Stimulated activated effector memory CD8-positive, alpha-beta T cell treated with anti-CD3 and anti-CD28 coated beads, Interleukin-12 subunit alpha, Interleukin-12 subunit beta, amount 100 ng/mL, for 72 hours (primary cell): ENCODE data around the gene ATP6V0A4.

Experiments used
- ATAC-seq: fragments of 150-1000 bp; cut with Tn5 transposase; 2 replicates; pipeline ENCODE4 v1.10.0; 2021
- DNase-seq, 2 donors: peaks; one replicate each; pipeline ENCODE4 v3.0.0; 2021 to 2022; ENCODE audit warnings: low spot score in 2 of 2
- H3K27ac Mint-ChIP-seq: one replicate; pipeline ENCODE4 v1.8.0; 2022; ENCODE audit warnings: mild to moderate bottlenecking, mixed read lengths
- H3K36me3 Mint-ChIP-seq: one replicate; pipeline ENCODE4 v1.8.0; 2022; ENCODE audit warnings: mild to moderate bottlenecking, mixed read lengths
- H3K4me1 Mint-ChIP-seq: one replicate; pipeline ENCODE4 v1.8.0; 2022; ENCODE audit warnings: mixed read lengths
- H3K4me3 Mint-ChIP-seq: one replicate; pipeline ENCODE4 v1.8.0; 2022; ENCODE audit warnings: mild to moderate bottlenecking, mixed read lengths
- H3K9me3 Mint-ChIP-seq: one replicate; pipeline ENCODE4 v1.8.0; 2022; ENCODE audit warnings: mixed read lengths

ATP6V0A4 gene

GRCh38 chr7:138781004-138781403 is 17.0 kb downstream of the ATP6V0A4 start:
- H3K4me3 Mint-ChIP-seq = no peak overlapping the region
- H3K27ac Mint-ChIP-seq = no peak overlapping the region
- ATAC-seq (no peak), DNase-seq (no peak)
- H3K36me3 Mint-ChIP-seq = no peaks in the 10 kb centered on the region
- H3K4me1 Mint-ChIP-seq = peaks cover 5% of the 10 kb centered on the region
- H3K9me3 Mint-ChIP-seq = peaks cover 4% of the 10 kb centered on the region

DNA sequence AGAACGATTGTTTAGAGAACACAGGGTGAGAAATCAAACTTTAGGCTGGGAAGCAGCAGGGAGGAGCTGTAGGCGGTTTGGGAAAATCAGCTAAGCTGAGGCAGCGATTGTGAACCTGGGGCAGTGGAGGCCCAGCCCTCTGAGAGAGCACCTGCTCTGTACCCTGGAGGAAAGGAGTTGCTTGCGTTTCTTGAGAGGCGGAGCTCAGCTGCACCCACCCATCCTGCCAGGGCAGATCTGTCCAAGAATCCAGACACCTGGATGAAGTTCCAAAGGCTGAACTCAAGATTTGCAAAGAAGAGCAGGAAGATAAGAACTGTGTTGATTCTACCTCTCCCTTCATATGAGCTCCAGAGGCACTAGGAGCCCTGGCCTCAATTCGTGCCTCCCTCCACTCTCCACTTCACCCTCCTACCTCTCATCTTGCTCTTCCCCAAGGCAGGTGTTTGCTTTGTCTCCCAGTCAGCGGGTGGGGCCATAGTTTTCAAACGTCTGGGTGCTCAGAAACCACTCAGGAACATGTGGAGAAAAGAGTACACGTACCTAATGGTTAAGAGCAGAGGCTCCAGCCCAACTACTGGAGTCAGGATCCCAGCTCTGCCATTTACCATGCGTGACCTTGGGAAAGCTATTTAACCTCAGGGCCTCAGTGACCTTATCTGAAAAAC is 21.7 kb downstream of the ATP6V0A4 start:
- H3K9me3 Mint-ChIP-seq = no peaks in the 10 kb centered on the region
- no peak overlapping the region for H3K4me3 Mint-ChIP-seq
- ATAC-seq (no peak), DNase-seq (no peak)
- no peaks in the 10 kb centered on the region for H3K4me1 Mint-ChIP-seq
- H3K36me3 Mint-ChIP-seq = no peaks in the 10 kb centered on the region
- peak overlapping the region; percentile 32 for H3K27ac Mint-ChIP-seq

GRCh38 chr7:138773817-138774216 is 24.2 kb downstream of the ATP6V0A4 start:
- Mint-ChIP-seq H3K36me3 (no peaks in the 10 kb centered on the region), H3K4me1 (no peaks in the 10 kb centered on the region), H3K4me3 (no peak overlapping the region), H3K9me3 (no peaks in the 10 kb centered on the region), H3K27ac (peak overlapping the region; percentile 4)
- ATAC-seq = no peak
- no peak for DNase-seq

DNA sequence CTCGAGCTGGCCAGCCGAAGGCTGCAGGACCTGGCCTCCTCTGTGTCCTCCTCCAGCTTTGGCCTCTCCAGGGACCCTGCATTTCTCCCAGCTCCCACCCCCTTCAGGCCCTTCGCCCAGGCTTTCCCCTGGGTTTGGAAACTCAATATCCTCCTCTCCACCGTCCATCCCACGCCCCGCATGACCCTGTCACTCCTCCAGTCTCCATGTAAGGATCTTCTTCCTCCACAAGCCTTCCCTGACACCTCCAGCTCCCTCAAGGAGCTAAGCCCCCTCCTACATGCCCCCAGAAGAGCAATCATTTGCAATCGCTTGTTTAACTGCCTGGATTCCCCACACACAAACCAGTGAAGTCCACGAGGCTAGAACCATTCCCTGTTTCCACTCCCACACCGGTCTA is 24.8 kb downstream of the ATP6V0A4 start:
- ATAC-seq (no peak), DNase-seq (no peak)
- Mint-ChIP-seq H3K36me3 (no peaks in the 10 kb centered on the region), H3K27ac (peak overlapping the region; percentile 4), H3K4me3 (no peak overlapping the region), H3K9me3 (no peaks in the 10 kb centered on the region), H3K4me1 (no peaks in the 10 kb centered on the region)

- DNase-seq = no peak
- H3K36me3 Mint-ChIP-seq = no peaks in the 10 kb centered on the region
- ATAC-seq = no peak
- H3K4me3 Mint-ChIP-seq = no peak overlapping the region
- H3K27ac Mint-ChIP-seq = no peak overlapping the region
- H3K4me1 Mint-ChIP-seq = no peaks in the 10 kb centered on the region
- H3K9me3 Mint-ChIP-seq = no peaks in the 10 kb centered on the region
Observed at GRCh38 chr7:138770904-138771303, 27.1 kb downstream of the ATP6V0A4 start.

DNA sequence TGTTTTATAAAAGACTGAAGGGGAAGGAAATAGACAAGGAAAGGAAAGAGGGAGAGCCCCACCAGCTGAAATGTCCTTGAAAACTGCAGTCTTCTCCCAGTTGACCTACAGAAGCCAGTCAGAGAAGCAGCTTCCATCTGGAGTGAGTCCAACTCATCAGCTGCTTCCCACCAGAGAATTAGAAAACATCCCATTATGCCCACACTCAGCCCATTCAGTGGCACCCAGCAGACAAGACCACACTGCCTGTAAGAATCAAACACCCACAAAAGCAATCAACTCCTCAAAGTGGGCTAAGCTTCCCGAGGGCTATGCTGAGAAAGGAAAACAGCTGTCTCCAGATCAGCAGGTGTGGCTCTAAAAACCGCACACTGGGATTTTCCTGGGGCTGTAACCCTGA is 29.8 kb downstream of the ATP6V0A4 start:
- Mint-ChIP-seq H3K9me3 (no peaks in the 10 kb centered on the region), H3K36me3 (no peaks in the 10 kb centered on the region), H3K4me1 (no peaks in the 10 kb centered on the region), H3K27ac (no peak overlapping the region), H3K4me3 (no peak overlapping the region)
- DNase-seq (no peak), ATAC-seq (no peak)

DNA sequence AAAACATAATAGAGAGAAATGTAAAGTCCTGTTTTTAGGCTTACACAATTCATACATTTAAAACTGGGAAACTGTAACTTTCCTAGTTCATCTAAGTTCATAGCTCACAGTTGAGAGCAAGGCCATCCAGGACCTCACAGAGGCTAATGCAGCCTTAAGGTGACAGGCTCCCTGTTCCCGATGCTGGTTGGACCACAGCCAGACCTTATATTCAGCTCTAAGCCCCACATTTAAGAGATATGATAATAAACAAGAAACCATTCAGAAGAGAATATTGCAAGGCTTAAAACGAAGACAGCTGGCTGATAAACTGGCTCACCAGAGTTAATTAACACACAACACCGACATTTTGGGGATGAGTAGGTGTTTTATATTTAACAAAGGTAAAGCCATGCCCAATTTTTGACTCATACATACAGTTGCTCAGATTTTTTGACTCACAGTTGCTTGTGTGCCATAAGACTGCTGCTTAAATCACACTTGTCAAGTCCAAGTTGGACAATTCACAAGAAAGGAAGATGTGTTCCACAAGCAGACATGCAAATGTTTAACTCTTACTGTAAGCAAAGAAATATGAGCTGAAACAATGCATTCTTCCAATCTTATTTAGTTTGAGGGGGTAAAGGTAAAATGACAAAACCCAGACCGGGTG is 41.3 kb downstream of the ATP6V0A4 start:
- ATAC-seq = no peak

DNA sequence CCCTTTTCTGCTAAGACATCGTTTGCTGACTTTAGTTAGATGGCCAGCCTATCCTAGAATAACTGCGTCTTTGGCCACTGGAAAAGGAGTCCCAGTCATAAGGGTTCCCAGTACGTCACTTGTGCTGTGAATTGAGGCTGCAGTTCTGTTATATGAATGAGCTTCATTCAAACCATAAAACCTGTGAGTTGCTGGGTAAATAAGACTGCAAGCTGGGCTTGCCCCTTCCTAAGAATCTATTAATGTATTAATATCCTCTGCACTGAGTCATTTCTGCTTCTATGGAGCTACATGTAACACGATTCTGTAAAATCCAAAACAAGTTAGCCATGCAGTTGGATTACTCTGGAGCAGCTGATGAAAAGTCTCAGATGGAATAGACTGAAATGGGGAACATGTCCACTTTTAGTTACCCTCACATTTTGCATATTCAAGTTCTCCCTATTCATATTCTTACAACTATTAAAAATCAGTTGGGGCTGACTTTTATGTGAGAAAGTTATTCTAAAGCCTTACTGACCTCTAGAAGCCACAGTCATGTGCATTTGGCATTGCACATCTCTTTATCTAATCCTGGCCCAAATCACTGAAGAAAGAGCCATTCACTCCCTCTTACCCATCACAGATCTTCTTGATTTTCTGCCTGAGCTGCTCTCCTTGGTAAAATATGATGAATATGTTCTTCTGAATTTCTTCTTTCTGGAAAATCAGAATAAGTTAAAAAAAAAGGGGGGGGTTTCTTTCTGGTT is 42.0 kb downstream of the ATP6V0A4 start:
- Mint-ChIP-seq H3K4me3 (no peak overlapping the region), H3K36me3 (no peaks in the 10 kb centered on the region), H3K4me1 (peaks cover 41% of the 10 kb centered on the region), H3K27ac (no peak overlapping the region), H3K9me3 (no peaks in the 10 kb centered on the region)
- ATAC-seq = no peak
- no peak for DNase-seq

More for the DNA sequence above, 41.3 kb downstream of the ATP6V0A4 start:
- DNase-seq = no peak
- Mint-ChIP-seq H3K4me1 (peaks cover 35% of the 10 kb centered on the region), H3K27ac (no peak overlapping the region), H3K4me3 (peak overlapping the region; percentile 24), H3K36me3 (no peaks in the 10 kb centered on the region), H3K9me3 (no peaks in the 10 kb centered on the region)

GRCh38 chr7:138755331-138755747 is 42.7 kb downstream of the ATP6V0A4 start:
- no peak overlapping the region for H3K4me3 Mint-ChIP-seq
- DNase-seq (no peak), ATAC-seq (no peak)
- no peak overlapping the region for H3K27ac Mint-ChIP-seq
- H3K9me3 Mint-ChIP-seq = no peaks in the 10 kb centered on the region
- peaks cover 47% of the 10 kb centered on the region for H3K4me1 Mint-ChIP-seq
- no peaks in the 10 kb centered on the region for H3K36me3 Mint-ChIP-seq

DNA sequence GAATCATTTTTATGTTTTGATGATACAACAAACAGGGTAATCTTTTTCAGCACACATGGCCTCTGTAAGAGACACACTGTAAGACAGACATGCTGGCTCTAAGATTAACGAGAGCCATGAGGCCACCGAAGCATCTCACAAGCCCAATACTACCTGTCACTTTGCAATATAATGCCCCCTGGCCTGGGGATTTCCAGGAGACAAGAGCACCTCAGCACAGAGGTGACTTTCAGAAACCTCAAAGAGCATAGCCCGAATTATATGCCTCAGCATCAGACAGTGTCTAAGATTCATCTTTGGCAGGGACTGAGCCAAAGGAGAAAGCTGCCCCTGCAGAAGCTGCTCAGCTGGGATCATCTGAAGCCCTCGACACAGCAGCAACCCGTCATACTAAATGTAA is 44.4 kb downstream of the ATP6V0A4 start:
- DNase-seq (no peak), ATAC-seq (no peak)
- H3K9me3 Mint-ChIP-seq = no peaks in the 10 kb centered on the region
- H3K27ac Mint-ChIP-seq = peak overlapping the region; percentile 74
- peak overlapping the region; percentile 17 for H3K4me3 Mint-ChIP-seq
- peaks cover 4% of the 10 kb centered on the region for H3K36me3 Mint-ChIP-seq
- H3K4me1 Mint-ChIP-seq = peaks cover 65% of the 10 kb centered on the region

GRCh38 chr7:138753150-138753518 is 44.9 kb downstream of the ATP6V0A4 start:
- Mint-ChIP-seq H3K27ac (peak overlapping the region; percentile 74), H3K36me3 (peaks cover 4% of the 10 kb centered on the region), H3K4me1 (peaks cover 66% of the 10 kb centered on the region), H3K4me3 (peak overlapping the region; percentile 17), H3K9me3 (no peaks in the 10 kb centered on the region)
- DNase-seq = no peak
- ATAC-seq = no peak

- H3K4me1 Mint-ChIP-seq = peaks cover 66% of the 10 kb centered on the region
Observed at GRCh38 chr7:138752518-138753149, 45.4 kb downstream of the ATP6V0A4 start.

DNA sequence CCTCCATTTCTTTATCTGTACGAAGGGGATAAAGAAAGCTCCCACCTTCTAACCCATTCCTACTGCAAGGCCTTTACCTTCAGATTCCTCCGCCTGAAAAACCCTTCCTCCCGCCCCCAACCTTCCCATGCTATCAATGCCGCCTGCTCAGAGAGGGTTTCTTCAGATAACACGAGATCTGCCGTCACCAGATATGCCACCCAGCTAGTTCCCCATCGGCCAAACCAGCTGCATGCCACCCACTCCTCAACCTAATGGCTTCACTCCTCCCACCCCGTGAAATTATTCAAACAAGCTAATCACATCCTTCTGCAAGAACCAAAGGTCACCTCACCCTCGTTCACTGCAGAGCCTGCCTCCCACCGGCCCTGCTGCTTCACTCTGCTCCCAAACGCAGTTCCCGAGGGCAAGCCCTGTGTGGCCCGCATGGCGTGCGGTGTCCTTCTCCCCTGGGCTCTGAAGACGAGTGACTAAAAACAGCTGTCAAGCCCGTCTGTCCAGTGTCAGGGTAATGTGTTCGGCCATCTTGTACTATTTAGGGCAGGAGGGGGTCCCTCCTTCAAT is 47.0 kb downstream of the ATP6V0A4 start:
- H3K36me3 Mint-ChIP-seq = peaks cover 4% of the 10 kb centered on the region
- H3K4me1 Mint-ChIP-seq = peaks cover 62% of the 10 kb centered on the region
- H3K9me3 Mint-ChIP-seq = no peaks in the 10 kb centered on the region
- H3K4me3 Mint-ChIP-seq = no peak overlapping the region
- H3K27ac Mint-ChIP-seq = no peak overlapping the region
- DNase-seq (no peak), ATAC-seq (no peak)

More at GRCh38 chr7:138752518-138753149, 45.4 kb downstream of the ATP6V0A4 start:
- peaks cover 4% of the 10 kb centered on the region for H3K36me3 Mint-ChIP-seq
- DNase-seq (peak; percentile 58 to 90), ATAC-seq (peak; percentile 98)
- H3K27ac Mint-ChIP-seq = peak overlapping the region; percentile 74
- H3K4me3 Mint-ChIP-seq = peak overlapping the region; percentile 17
- H3K9me3 Mint-ChIP-seq = no peaks in the 10 kb centered on the region

- Mint-ChIP-seq H3K27ac (peak overlapping the region; percentile 35), H3K36me3 (peaks cover 4% of the 10 kb centered on the region), H3K4me1 (peaks cover 64% of the 10 kb centered on the region), H3K4me3 (no peak overlapping the region), H3K9me3 (no peaks in the 10 kb centered on the region)
- DNase-seq (no peak), ATAC-seq (no peak)
Observed at GRCh38 chr7:138750473-138750872, 47.5 kb downstream of the ATP6V0A4 start.

- ATAC-seq (no peak), DNase-seq (no peak)
- Mint-ChIP-seq H3K9me3 (no peaks in the 10 kb centered on the region), H3K4me1 (peaks cover 69% of the 10 kb centered on the region), H3K36me3 (peaks cover 4% of the 10 kb centered on the region), H3K4me3 (no peak overlapping the region), H3K27ac (peak overlapping the region; percentile 35)
Observed at GRCh38 chr7:138749960-138750359, 48.0 kb downstream of the ATP6V0A4 start.
